NCI-H128 (cell line): Measurements from ENCODE around the gene LRP6.
"Not testable (repeated sequence)": the region's sequence is repeated elsewhere in the genome, so short reads cannot be mapped to it uniquely, and the experiment has no call there.

Experiments
- DNase-seq: peaks from one replicate; lab custom pipeline; 2025; ENCODE audit not compliant: unreplicated experiment; lab: John Stamatoyannopoulos, UW

LRP6 gene

GRCh38 chr12:12127304-12127703 lies 139.5 kb downstream of the LRP6 start:
- no peak for DNase-seq

GRCh38 chr12:12126551-12126950 lies 140.3 kb downstream of the LRP6 start:
- DNase-seq = no peak

DNA sequence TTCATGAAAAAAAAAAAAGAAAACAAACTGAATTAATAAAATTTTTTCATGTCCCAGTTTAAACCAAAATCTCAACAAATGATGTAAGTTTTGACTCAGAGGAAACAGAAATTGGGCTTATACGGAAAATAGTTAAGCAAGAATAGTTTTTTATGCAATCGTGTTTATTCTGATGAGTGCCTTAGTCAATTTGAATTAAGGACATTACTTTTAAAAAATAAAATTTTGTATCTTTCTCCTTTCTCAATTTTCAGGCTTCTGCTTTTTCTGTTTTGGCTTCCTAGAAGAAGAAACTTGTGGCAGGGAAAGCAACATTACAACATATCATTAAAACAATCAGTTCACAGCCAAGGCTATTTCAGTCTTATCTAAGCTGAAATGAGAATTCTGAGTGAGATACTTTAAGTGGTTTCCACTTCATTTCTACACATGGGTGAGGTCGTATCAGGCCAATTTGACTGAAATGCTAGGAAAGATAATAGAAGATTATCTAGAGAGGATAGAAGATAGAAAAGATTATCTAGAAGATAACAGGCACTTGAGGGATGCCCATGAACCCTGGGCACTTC lies 143.7 kb downstream of the LRP6 start:
- no peak for DNase-seq

GRCh38 chr12:12121061-12121460 lies 145.8 kb downstream of the LRP6 start:
- no peak for DNase-seq

DNA sequence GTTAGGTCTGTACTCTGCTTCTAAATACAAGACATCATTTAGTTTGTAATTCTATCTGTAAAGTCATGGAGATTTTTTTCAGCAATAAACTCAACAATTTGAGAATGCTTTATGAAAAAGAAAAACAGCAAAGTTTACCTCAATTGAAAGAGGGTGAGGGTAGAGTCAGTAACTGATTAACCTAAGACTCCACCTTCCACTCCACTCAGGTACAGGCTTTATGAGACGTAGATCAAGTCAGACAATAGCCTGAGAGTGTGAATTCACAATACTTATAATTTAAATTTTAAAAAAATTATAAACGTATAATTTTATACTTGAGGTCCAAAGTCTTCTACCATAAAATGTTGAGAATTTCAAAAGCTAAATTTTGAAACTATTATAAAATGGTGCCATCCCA lies 150.2 kb downstream of the LRP6 start:
- no peak for DNase-seq

DNA sequence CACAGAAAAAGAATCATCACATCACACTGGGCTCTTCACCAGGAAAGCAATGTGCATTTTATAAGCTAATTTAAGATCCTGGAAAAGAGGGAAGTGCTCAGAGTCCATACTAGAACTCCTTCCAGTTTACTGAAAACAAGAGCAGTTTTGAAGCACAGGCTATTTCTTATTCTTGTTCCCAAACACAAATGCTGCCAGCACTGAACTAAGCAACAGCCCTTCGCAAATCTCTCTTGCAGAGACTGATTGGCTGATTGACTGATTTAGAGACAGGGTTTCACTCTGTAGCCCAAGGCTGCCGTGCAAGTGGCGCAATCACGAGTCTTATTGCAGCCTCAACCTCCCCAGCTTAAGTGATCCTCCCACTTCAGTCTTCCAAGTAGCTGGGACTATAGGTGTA lies 151.3 kb downstream of the LRP6 start:
- DNase-seq = no peak

DNA sequence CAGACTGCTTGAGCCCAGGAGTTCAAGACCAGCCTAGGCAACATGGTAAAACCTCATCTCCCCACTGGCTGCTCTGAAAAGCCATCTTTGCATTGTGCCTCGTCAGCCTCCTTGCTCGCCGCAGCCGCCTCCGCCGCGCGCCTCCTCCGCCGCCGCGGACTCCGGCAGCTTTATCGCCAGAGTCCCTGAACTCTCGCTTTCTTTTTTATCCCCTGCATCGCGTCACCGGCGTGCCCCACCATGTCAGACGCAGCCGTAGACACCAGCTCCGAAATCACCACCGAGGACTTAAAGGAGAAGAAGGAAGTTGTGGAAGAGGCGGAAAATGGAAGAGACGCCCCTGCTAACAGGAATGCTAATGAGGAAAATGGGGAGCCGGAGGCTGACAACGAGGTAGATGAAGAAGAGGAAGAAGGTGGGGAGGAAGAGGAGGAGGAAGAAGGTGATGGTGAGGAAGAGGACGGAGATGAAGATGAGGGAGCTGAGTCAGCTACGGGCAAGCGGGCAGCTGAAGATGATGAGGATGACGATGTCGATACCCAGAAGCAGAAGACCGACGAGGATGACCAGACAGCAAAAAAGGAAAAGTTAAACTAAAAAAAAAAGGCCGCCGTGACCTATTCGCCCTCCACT lies 155.8 kb downstream of the LRP6 start:
- DNase-seq = not testable (repeated sequence)

- DNase-seq = no peak
Measured at GRCh38 chr12:12108441-12109058, 158.3 kb downstream of the LRP6 start.

DNA sequence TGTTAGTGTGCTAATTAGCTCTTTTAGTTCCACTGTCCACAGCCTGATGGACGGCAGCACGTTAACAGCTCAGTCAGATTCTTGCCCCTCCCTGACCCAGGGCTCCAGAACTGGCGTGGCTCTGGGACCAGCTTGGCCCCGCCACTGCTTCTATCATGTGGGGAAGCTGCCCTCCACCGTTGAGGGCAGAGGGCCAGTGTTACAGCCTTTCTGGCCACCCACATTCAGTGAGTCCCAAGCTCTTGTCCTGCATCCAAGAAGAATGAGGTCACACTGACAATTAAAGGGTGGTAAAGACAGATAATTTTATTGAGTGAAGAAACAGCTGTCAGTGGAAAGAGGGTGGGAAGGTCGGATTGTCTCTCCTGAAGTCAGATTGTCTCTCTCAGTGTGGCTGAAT lies 159.2 kb downstream of the LRP6 start:
- no peak for DNase-seq

- DNase-seq = no peak
Measured at GRCh38 chr12:12099102-12099501, 167.7 kb downstream of the LRP6 start.

DNA sequence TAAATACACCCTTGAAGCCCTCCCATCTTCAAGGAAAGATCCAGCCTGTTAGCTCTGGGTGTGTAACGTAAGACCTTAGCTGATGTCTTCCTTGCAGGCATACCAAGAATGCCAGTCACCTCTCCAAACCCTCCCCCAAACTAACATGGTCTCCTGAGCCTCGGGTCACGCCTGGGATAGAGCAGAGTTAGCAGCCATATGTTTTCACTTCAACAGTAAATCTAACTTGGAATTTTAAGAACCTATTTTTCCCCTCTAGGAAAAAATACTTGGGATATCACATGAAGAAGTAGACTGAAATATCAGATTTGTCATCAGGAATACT lies 168.2 kb downstream of the LRP6 start:
- DNase-seq = no peak

DNA sequence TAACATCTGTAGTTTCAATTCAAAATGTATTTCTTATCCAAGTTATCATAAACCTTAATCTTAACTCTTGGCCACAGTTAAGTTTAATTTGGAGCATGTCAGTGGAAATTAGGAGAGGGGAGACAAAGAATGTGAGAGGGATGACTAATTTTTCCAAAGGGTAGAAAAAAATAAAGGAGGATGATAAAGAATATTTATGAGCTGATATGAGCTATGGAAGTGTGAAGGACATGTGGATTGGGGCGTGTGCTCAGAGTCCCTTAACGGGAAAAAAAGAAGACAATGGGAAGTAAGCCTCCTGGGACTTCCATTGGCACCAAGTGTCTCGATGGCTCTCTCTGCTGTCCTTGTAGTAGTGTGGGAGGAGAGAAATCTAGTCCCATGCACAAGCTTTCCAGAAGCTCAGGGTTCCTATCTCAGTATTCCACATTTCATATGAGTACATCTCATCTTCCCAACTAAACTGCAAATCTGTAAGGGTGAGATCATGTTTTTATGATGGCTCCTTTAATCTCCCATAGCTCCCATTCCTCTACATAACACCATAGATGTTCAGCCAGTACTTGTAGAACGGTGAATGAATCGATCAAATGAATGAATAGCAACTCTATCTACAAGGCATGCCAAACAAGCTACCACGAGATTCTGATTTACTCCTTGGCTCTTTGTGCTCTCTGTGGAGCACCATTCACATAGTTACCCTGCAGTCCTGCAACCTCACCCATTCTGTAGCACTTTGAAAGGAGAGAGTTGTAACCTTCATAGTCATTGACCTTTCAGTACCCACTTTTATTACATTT lies 168.8 kb downstream of the LRP6 start:
- DNase-seq = no peak

GRCh38 chr12:12095021-12095420 lies 171.8 kb downstream of the LRP6 start:
- no peak for DNase-seq

DNA sequence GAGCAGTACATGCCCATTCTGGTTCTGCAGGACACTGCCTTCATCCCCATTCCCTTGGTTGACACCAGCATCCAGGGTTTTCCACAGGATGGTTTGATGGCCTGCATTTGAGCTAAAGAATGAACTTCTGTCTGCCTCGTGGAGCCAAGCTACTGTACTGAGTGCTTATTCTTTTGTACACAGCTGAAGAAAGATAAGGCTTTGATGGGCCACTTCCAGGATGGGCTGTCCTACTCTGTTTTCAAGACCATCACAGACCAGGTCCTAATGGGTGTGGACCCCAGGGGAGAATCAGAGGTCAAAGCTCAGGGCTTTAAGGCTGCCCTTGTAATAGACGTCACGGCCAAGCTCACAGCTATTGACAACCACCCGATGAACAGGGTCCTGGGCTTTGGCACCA lies 172.4 kb downstream of the LRP6 start:
- DNase-seq = no peak

- DNase-seq = no peak
Measured at GRCh38 chr12:12091977-12092663, 174.7 kb downstream of the LRP6 start.

- DNase-seq = no peak
Measured at GRCh38 chr12:12091071-12091470, 175.8 kb downstream of the LRP6 start.

GRCh38 chr12:12088761-12089160 lies 178.1 kb downstream of the LRP6 start:
- DNase-seq = no peak

DNA sequence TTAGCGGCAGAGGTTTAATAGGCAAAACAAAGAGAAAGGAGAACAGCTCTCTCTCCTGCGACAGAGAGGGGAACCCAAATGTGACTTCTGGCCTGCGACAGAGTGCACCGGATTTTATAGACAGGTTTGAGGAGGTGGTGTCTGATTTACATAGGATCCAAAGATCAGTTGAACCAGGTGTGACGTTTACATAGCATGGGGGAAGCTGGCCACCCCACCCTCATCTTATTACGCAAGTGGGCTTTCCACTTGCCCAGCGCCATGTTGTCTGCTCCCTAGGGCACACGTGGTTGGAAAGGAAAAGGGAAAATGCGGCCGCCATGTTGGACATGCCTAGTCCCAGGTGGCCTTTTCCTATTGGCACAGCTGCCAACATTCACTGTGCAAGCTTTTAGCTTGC lies 178.7 kb downstream of the LRP6 start:
- no peak for DNase-seq

DNA sequence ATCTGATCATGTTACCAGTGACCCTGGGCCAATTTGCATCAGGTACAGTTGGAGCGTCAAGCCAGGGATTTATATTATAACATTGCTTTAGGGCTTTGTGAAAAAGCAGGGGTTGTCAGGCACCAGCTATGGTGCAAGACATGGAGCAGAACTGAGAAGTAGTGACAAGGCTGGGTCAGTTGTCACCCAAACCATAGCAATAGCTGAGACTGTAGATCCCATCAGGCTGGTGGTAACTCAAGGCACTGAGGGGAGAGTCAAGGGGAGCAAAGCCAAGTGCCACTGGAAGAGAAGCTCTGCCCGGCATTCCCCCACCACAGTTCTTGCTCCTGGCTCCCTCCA lies 179.2 kb downstream of the LRP6 start:
- no peak for DNase-seq

DNA sequence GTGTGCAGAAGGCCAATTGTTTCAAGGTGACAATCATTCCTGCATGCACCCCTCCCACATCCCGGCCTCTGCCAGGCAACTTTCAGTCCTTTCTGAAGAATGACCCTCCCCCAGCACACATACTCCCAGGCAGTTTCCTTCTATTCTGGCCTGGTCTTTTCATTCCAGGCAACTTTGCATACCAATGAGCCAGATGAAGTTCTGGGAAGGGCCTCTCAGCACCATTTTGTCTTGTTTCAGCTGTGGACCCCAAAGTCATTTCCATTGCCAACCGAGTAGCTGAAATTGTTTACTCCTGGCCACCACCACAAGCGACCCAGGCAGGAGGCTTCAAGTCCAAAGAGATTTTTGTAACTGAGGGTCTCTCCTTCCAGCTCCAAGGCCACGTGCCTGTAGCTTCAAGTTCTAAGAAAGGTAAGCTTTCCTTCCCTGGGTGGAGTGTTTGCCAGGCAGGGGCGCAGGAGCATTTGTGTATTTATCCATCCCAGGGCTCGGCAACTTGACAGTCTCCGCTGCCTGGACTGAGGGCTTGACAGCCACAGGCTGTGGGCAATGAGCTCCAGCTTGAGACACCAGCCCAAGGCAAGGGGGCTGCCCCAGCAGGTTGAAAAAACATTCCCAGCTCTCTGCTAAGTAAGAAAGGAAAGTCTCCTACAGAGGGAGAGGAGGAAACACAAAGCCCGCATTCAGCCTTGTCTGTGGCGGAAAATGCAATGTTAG lies 179.7 kb downstream of the LRP6 start:
- DNase-seq = no peak

DNA sequence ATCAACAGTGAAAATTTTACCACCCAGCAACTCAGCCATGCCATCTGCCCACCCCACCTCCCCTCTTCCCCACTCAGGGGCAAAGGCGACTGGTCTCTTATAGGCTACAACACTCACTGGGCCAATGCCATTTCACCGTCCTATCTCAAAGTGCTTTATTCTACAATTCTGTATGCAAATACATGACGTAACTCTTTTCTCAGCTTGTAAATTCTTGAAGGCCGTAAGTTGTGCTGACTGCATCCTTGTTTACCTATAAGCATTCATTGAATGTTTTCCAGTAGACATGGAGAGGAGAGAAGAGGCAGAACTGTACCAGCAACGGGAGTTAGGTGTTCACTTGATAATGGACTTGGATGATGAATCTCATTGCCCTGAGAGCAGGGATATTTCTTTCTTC lies 180.5 kb downstream of the LRP6 start:
- DNase-seq = no peak
